Vagina (tissue), 2 donors: ENCODE measurements around the gene MMP12. TPM values are rescaled to one million over a fixed set of nuclear protein-coding genes. Genes with fewer than 3 reads are reported as not detected.

ENCODE experiments used
- DNase-seq, 2 donors: peaks; one replicate each; pipeline ENCODE4 v3.0.0-alpha.2; 2017; ENCODE audit errors: extremely low spot score in 2 of 2
- H3K27ac ChIP-seq: fragments of 200-600 bp; sonication (generic); one replicate; pipeline ENCODE4 v1.5.1; 2019
- H3K27me3 ChIP-seq: fragments of 200-600 bp; sonication (generic); one replicate; pipeline ENCODE4 v1.5.1; 2019
- H3K36me3 ChIP-seq, 2 donors: fragments of 200-600 bp; sonication (generic); one replicate each; pipeline ENCODE4 v1.5.1; 2017 to 2019
- H3K4me1 ChIP-seq: fragments of 200-600 bp; sonication (generic); one replicate; pipeline ENCODE4 v1.5.1; 2019
- H3K4me3 ChIP-seq, 2 donors: fragments of 200-600 bp; sonication (generic); 1 replicate in 1 of 2; 2 replicates in 1 of 2; pipeline ENCODE4 v1.5.1; 2016 to 2019
- H3K9me3 ChIP-seq: fragments of 200-600 bp; sonication (generic); one replicate; pipeline ENCODE4 v1.5.1; 2019
- CTCF ChIP-seq, 3 experiments: fragments of 450-650 bp in 2 of 3; fragments of 200-600 bp in 1 of 3; sonication (generic) in 1 of 3; IDR thresholded peaks; one replicate each; pipeline ENCODE4 v1.5.1; 2017 to 2019; ENCODE audit warnings: antibody characterized with exemption in 3 of 3, mild to moderate bottlenecking in 2 of 3, moderate library complexity in 2 of 3
- POLR2A ChIP-seq, 2 donors: fragments of 450-650 bp; IDR thresholded peaks; one replicate each; pipeline ENCODE4 v1.6.1; 2017; ENCODE audit warnings: antibody characterized with exemption in 2 of 2, mild to moderate bottlenecking in 2 of 2, moderate library complexity in 2 of 2
- POLR2AphosphoS5 ChIP-seq, 2 donors: sonication (generic); formaldehyde crosslinking; IDR thresholded peaks; one replicate each; pipeline ENCODE4 v1.9.0; 2017; ENCODE audit warnings: antibody characterized with exemption in 2 of 2, mild to moderate bottlenecking in 2 of 2, low read depth in 1 of 2; ENCODE audit not compliant: insufficient read depth in 1 of 2
- intact Hi-C: fragments of 100-400 bp; cut with DNase I; formaldehyde crosslinking; loops from one replicate; pipeline ENCODE4 v1.15.1; 2023
- small RNA-seq: library from RNA; depleted of rRNA; stranded (forward); fragments of <200 nt; gene quantifications from one replicate; pipeline ENCODE3, GENCODE V24; 2016
- total RNA-seq: library from RNA; depleted of rRNA; stranded (reverse); fragments of >200 nt; gene quantifications from one replicate; pipeline ENCODE4 v1.2.3, GENCODE V29; 2016

MMP12 gene
- total RNA-seq, 1 donor from 2014 or later, result not detected

DNA sequence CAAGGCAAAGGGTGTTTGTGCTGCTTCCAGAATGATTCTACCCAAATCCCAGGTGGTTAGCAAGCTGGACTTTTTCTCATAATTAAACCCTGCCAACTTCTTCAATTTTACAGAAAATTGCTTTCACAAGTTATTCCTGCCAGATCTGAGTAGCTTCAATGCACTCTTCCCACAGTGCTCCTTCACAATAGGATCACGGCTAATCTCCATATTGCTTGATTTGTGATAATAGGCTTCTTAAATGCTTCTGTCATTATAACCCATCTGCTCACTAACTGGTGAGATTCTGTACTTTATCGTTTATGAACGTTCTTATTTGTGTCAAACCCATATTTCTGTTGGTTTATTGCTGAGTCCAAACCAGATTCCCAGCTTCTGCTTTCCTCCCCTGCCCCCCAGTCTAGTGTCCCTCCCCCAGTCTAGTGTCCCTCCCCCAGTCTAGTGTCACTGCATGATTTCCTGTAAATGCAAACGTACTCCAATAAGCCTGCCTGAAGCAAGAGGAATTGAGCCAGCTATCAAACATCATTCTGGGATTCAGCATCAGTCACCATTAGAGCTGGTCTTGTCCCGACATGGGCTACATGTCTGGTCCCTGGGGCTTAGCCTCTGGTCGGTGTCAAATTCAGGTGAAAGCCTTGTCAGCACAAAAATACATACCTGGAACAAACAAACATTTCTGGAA lies 45.3 kb downstream of the MMP12 start:
- intact Hi-C loops, result no loop called here
- no peak for TF ChIP-seq POLR2AphosphoS5 (IDR thresholded peaks at IDR 0.05; ENCODE audit: insufficient read depth in 1 of 2, low read depth in 1 of 2)
- TF ChIP-seq CTCF (IDR thresholded peaks at IDR 0.05), result no peak
- no peak for TF ChIP-seq POLR2A (IDR thresholded peaks at IDR 0.05)
- Histone ChIP-seq H3K36me3 (no peaks in the 10 kb centered on the region), H3K4me3 (no peak overlapping the region), H3K4me1 (no peaks in the 10 kb centered on the region), H3K27ac (no peak overlapping the region), H3K27me3 (no peaks in the 10 kb centered on the region), H3K9me3 (no peaks in the 10 kb centered on the region)
- DNase-seq, result no peak

- intact Hi-C loops, result no loop called here
- DNase-seq, result no peak
- Histone ChIP-seq H3K4me1 (no peaks in the 10 kb centered on the region), H3K27me3 (no peaks in the 10 kb centered on the region), H3K36me3 (no peaks in the 10 kb centered on the region), H3K9me3 (no peaks in the 10 kb centered on the region), H3K4me3 (no peak overlapping the region), H3K27ac (no peak overlapping the region)
- TF ChIP-seq POLR2AphosphoS5 (IDR thresholded peaks at IDR 0.05; ENCODE audit: insufficient read depth in 1 of 2, low read depth in 1 of 2) (no peak), CTCF (IDR thresholded peaks at IDR 0.05) (no peak)
Measured at GRCh38 chr11:102824556-102824955, 50.2 kb downstream of the MMP12 start.

- H3K4me3 ChIP-seq, result no peak overlapping the region
Measured at GRCh38 chr11:102819491-102819890, 55.3 kb downstream of the MMP12 start.

DNA sequence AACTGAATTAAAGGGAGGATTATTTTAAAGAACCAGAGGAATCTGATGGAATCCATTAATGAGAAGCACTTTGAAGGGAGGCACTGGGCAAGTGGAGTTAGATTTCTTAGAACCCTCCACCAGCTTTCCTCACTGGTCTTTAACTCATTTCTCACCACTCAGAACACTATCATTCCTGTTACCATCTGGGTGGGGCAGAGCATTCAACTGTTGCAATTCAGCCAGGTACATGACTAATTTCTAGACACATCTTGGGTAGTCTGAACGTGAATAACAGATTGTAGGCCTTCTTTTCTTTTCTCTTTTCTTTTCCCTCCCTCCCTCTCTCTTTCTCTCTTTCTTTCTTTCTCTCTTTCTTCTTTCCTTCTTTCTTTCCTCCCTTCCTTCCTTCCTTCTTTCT lies 61.3 kb downstream of the MMP12 start:
- Histone ChIP-seq H3K36me3 (no peaks in the 10 kb centered on the region), H3K4me3 (no peak overlapping the region), H3K9me3 (no peaks in the 10 kb centered on the region), H3K4me1 (no peaks in the 10 kb centered on the region), H3K27ac (no peak overlapping the region), H3K27me3 (no peaks in the 10 kb centered on the region)
- no peak for DNase-seq
- intact Hi-C loops, result no loop called here
- no peak for TF ChIP-seq POLR2A (IDR thresholded peaks at IDR 0.05)
- TF ChIP-seq POLR2AphosphoS5 (IDR thresholded peaks at IDR 0.05; ENCODE audit: insufficient read depth in 1 of 2, low read depth in 1 of 2), result no peak
- no peak for TF ChIP-seq CTCF (IDR thresholded peaks at IDR 0.05)

More at GRCh38 chr11:102819491-102819890, 55.3 kb downstream of the MMP12 start:
- Histone ChIP-seq H3K27ac (no peak overlapping the region), H3K36me3 (no peaks in the 10 kb centered on the region), H3K9me3 (no peaks in the 10 kb centered on the region), H3K4me1 (no peaks in the 10 kb centered on the region), H3K27me3 (no peaks in the 10 kb centered on the region)
- intact Hi-C loops, result no loop called here
- DNase-seq, result no peak
- TF ChIP-seq CTCF (IDR thresholded peaks at IDR 0.05) (no peak), POLR2A (IDR thresholded peaks at IDR 0.05) (no peak), POLR2AphosphoS5 (IDR thresholded peaks at IDR 0.05; ENCODE audit: insufficient read depth in 1 of 2, low read depth in 1 of 2) (no peak)

Small RNA genes lying within 50 kb of the gene (small RNA-seq; reads per million reads assigned to genes)
- gene RNU7-159P, result not detected

Other genes with a start within 250 kb of the MMP12 start
- not detected for gene MMP20, start 249.7 kb downstream of the MMP12 start, total RNA-seq
- gene MMP27, start 169.2 kb downstream of the MMP12 start, total RNA-seq, result not detected
- not detected for gene MMP8, start 150.0 kb downstream of the MMP12 start, total RNA-seq
- gene MMP10, start 94.4 kb downstream of the MMP12 start, total RNA-seq, result not detected
- not detected for gene MMP1, start 76.8 kb downstream of the MMP12 start, total RNA-seq
- not detected for gene MMP3, start 31.4 kb downstream of the MMP12 start, total RNA-seq
- 0.98 TPM for gene MMP13, start 80.8 kb upstream of the MMP12 start, total RNA-seq
- 37.3 TPM for gene DCUN1D5, start 217.2 kb upstream of the MMP12 start, total RNA-seq
- 25.3 TPM for gene DYNC2H1, start 234.4 kb upstream of the MMP12 start, total RNA-seq